Measurements from ENCODE around the gene GRHL3. TPM values are rescaled to one million over a fixed set of nuclear protein-coding genes. Genes with fewer than 3 reads are reported as not detected.

Gene GRHL3
- total and polyA plus RNA-seq, 10 of the 15 experiments (the other 5 are each of a cell fraction or from before 2014, with no cell fraction given), result 0.07 to 0.87 (median 0.34) TPM

GRCh38 chr1:24382165-24382577 is 63.0 kb downstream of the GRHL3 start:
- H3K79me2 ChIP-seq (ENCODE audit: control insufficient read depth, insufficient read depth, low read length), result no peaks in the 10 kb centered on the region
- no peaks in the 10 kb centered on the region for H3K9me3 ChIP-seq (replicated peaks; ENCODE audit: control insufficient read depth, insufficient read depth, low read length)
- in situ Hi-C loops (cut with MboI) (no loop called here), intact Hi-C loops (cut with micrococcal nuclease; ENCODE audit: unreplicated experiment) (no loop called here)
- H3K36me3 ChIP-seq (ENCODE audit: control insufficient read depth in 2 of 2, insufficient read depth in 2 of 2, low read length in 1 of 2), result no peaks in the 10 kb centered on the region
- H3K4me2 ChIP-seq (ENCODE audit: control insufficient read depth, insufficient read depth), result no peak overlapping the region
- CTCF ChIA-PET, result interaction anchor here (1.1 to 3.2 kb wide), 5 partner anchors 10 to 232 kb away, joined by 3 to 12 read pairs (median 9); no protein-coding TSS in a partner anchor
- no peak overlapping the region for H2AFZ ChIP-seq (ENCODE audit: control insufficient read depth, low read depth, low read length)
- no peak overlapping the region for H3K9ac ChIP-seq (ENCODE audit: control insufficient read depth, insufficient read depth, low read length)
- BruUV-seq (replicated peaks), result no TSS peak
- POLR2A ChIA-PET, result no interaction called here
- no peak overlapping the region for H3K4me3 ChIP-seq
- WGBS (ENCODE audit: insufficient coverage, insufficient replicate concordance, low lambda C conversion rate, missing lambda C conversion rate), result 86% methylated on average over 8 of the region's 8 CpGs
- H4K20me1 ChIP-seq (ENCODE audit: control insufficient read depth, insufficient read depth), result no peaks in the 10 kb centered on the region
- DNase-seq (ENCODE audit: low read depth, low spot score), result no peak
- no peak for FAIRE-seq
- SMC1A ChIA-PET (ENCODE audit: uncharacterized antibody, unreplicated experiment), result interaction anchor here (1.0 to 3.6 kb wide), 3 partner anchors 9 to 182 kb away, joined by 3 to 16 read pairs (median 3); no protein-coding TSS in a partner anchor
- RAD21 ChIA-PET (ENCODE audit: unreplicated experiment), result interaction anchor here (3.8 kb wide), 1 partner anchor 9 kb away, joined by 12 read pairs; no protein-coding TSS in a partner anchor
- no peak overlapping the region for H3K27ac ChIP-seq (ENCODE audit: control insufficient read depth, insufficient read depth)
- H3K27me3 ChIP-seq (replicated peaks in 1 of 2; ENCODE audit: control insufficient read depth in 2 of 2, insufficient read depth in 2 of 2, low read length in 1 of 2), result no peaks in the 10 kb centered on the region
- peaks cover 31% of the 10 kb centered on the region for H3K4me1 ChIP-seq (ENCODE audit: control insufficient read depth, insufficient read depth, low read length)
- no peak for ATAC-seq
- TF ChIP-seq SUZ12 (IDR thresholded peaks at IDR 0.05; ENCODE audit: unreplicated experiment) (no peak), NFIC (IDR thresholded peaks at IDR 0.05; ENCODE audit: low read depth, low read length) (no peak), WRNIP1 (IDR thresholded peaks at IDR 0.05; ENCODE audit: borderline replicate concordance, low read depth, low read length) (no peak), CREB1 (IDR thresholded peaks at IDR 0.05; ENCODE audit: low read depth) (no peak), CHD4 (IDR thresholded peaks at IDR 0.05) (no peak), ZZZ3 (IDR thresholded peaks at IDR 0.05; ENCODE audit: control insufficient read depth, insufficient read length, low read depth) (no peak), ZBTB4 (CRISPR knock-in tag; IDR thresholded peaks at IDR 0.05) (no peak), RAD51 (IDR thresholded peaks at IDR 0.05) (no peak), CEBPB (IDR thresholded peaks at IDR 0.05; ENCODE audit: borderline replicate concordance in 1 of 2, low read depth in 2 of 2, low read length in 2 of 2) (no peak), GABPA (IDR thresholded peaks at IDR 0.05; ENCODE audit: low read depth) (no peak), PRDM15 (CRISPR knock-in tag; IDR thresholded peaks at IDR 0.05) (no peak)
